ENCODE measurements around the gene NUDCD3. TPM values are rescaled to one million over a fixed set of nuclear protein-coding genes. Genes with fewer than 3 reads are reported as not detected.

Gene NUDCD3
- total RNA-seq, 1 donor from 2014 or later = 35.4 TPM

GRCh38 chr7:44333911-44334733 is 156.3 kb downstream of the NUDCD3 start:
- H3K4me2 ChIP-seq = no peak overlapping the region
- Mint-ChIP-seq H3K27ac (no peak overlapping the region), H3K27me3 (ENCODE audit: insufficient read depth, low read depth) (peaks cover 6% of the 10 kb centered on the region), H3K36me3 (no peaks in the 10 kb centered on the region), H3K4me1 (no peaks in the 10 kb centered on the region), H3K9me3 (peaks cover 7% of the 10 kb centered on the region), H3K4me3 (no peak overlapping the region)
- no peak for DNase-seq (ENCODE audit: low spot score)
- no peak overlapping the region for H3K27ac ChIP-seq
- no peaks in the 10 kb centered on the region for H4K20me1 ChIP-seq (ENCODE audit: low read depth)
- peaks cover 24% of the 10 kb centered on the region for H3K27me3 ChIP-seq
- no peaks in the 10 kb centered on the region for H3F3A ChIP-seq (ENCODE audit: low read depth)
- H3K9me3 ChIP-seq (ENCODE audit: low read depth) = no peaks in the 10 kb centered on the region
- H3K4me1 ChIP-seq = no peaks in the 10 kb centered on the region
- H3K36me3 ChIP-seq = no peaks in the 10 kb centered on the region
- H3K4me3 ChIP-seq = no peak overlapping the region
- H3K79me2 ChIP-seq (ENCODE audit: low read depth) = no peaks in the 10 kb centered on the region
- no peak for TF ChIP-seq EZH2phosphoT487 (IDR thresholded peaks at IDR 0.05)
- no peak overlapping the region for H3K9ac ChIP-seq
- H2AFZ ChIP-seq (replicated peaks) = no peak overlapping the region

DNA sequence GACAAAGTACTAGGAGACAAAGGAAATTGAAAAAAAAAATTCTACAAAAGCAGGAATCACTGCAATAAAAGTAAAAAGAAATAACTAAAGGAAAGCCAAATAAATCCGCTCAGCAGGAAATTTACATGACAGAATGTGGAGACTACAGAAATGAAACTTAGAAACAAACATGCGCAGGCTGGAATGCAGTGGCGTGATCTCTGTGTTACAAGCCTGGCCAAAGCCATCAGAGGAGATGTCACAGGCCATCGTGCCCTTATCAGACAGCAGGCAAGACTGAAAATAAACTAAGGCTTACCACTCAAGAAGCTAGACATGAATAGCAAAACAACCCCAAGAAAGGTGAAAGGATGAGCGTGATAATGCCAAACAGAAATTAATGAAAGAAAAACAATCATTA is 158.8 kb downstream of the NUDCD3 start:
- Histone ChIP-seq H3K27ac (no peak overlapping the region), H3K4me1 (no peaks in the 10 kb centered on the region), H3K9ac (no peak overlapping the region), H3K4me3 (no peak overlapping the region), H3K9me3 (ENCODE audit: low read depth) (no peaks in the 10 kb centered on the region), H3K4me2 (no peak overlapping the region), H4K20me1 (ENCODE audit: low read depth) (no peaks in the 10 kb centered on the region), H2AFZ (replicated peaks) (no peak overlapping the region), H3K27me3 (peaks cover 20% of the 10 kb centered on the region), H3K36me3 (no peaks in the 10 kb centered on the region), H3K79me2 (ENCODE audit: low read depth) (no peaks in the 10 kb centered on the region), H3F3A (ENCODE audit: low read depth) (no peaks in the 10 kb centered on the region)
- Mint-ChIP-seq H3K27me3 (ENCODE audit: insufficient read depth, low read depth) (peaks cover 18% of the 10 kb centered on the region), H3K9me3 (no peaks in the 10 kb centered on the region), H3K27ac (no peak overlapping the region), H3K4me1 (no peaks in the 10 kb centered on the region), H3K4me3 (no peak overlapping the region), H3K36me3 (no peaks in the 10 kb centered on the region)
- TF ChIP-seq EZH2 (IDR thresholded peaks at IDR 0.05) = no peak
- TF ChIP-seq EZH2phosphoT487 (IDR thresholded peaks at IDR 0.05) = no peak
- TF ChIP-seq CTCF (IDR thresholded peaks at IDR 0.05) = no peak
- DNase-seq (ENCODE audit: low spot score) = no peak

GRCh38 chr7:44330331-44330730 is 160.1 kb downstream of the NUDCD3 start:
- no peak overlapping the region for H3K27ac Mint-ChIP-seq
- H3K27me3 Mint-ChIP-seq (ENCODE audit: insufficient read depth, low read depth) = peaks cover 26% of the 10 kb centered on the region

More at GRCh38 chr7:44330331-44330730, 160.1 kb downstream of the NUDCD3 start:
- no peak for DNase-seq (ENCODE audit: low spot score)
- peaks cover 3% of the 10 kb centered on the region for H3K4me1 Mint-ChIP-seq
- Histone ChIP-seq H3K9ac (no peak overlapping the region), H3K27me3 (peaks cover 29% of the 10 kb centered on the region), H3K27ac (no peak overlapping the region), H4K20me1 (ENCODE audit: low read depth) (no peaks in the 10 kb centered on the region), H3K9me3 (ENCODE audit: low read depth) (no peaks in the 10 kb centered on the region), H3K36me3 (no peaks in the 10 kb centered on the region), H3K4me2 (no peak overlapping the region), H3K79me2 (ENCODE audit: low read depth) (no peaks in the 10 kb centered on the region), H3K4me1 (peaks cover 5% of the 10 kb centered on the region), H3F3A (ENCODE audit: low read depth) (peaks cover 4% of the 10 kb centered on the region), H3K4me3 (no peak overlapping the region), H2AFZ (replicated peaks) (no peak overlapping the region)
- no peak for TF ChIP-seq CTCF (IDR thresholded peaks at IDR 0.05)
- no peak overlapping the region for H3K4me3 Mint-ChIP-seq
- no peaks in the 10 kb centered on the region for H3K36me3 Mint-ChIP-seq
- H3K9me3 Mint-ChIP-seq = peaks cover 3% of the 10 kb centered on the region
